Prostate gland (tissue), 2 donors: ENCODE data around the gene ZNF511.

Experiments
- POLR2AphosphoS5 ChIP-seq: sonication (generic); formaldehyde crosslinking; IDR thresholded peaks from one replicate; pipeline ENCODE4 v1.6.1; 2017; ENCODE audit warnings: antibody characterized with exemption
- TF ChIP-seq, protein P1 (sequence below), 4 experiments: fragments of 200-600 bp in 2 of 4; fragments of 450-650 bp in 2 of 4; sonication (generic) in 2 of 4; IDR thresholded peaks; 1 replicate in 3 of 4; 2 replicates in 1 of 4; pipeline ENCODE4 v1.5.1; 2016 to 2019; ENCODE audit warnings: antibody characterized with exemption in 4 of 4, mild to moderate bottlenecking in 2 of 4, moderate library complexity in 2 of 4

GRCh38 chr10:133325440-133326222, 16.9 kb downstream of the ZNF511 start:
- TF ChIP-seq POLR2AphosphoS5 = no peak
- TF ChIP-seq, protein P1, sequence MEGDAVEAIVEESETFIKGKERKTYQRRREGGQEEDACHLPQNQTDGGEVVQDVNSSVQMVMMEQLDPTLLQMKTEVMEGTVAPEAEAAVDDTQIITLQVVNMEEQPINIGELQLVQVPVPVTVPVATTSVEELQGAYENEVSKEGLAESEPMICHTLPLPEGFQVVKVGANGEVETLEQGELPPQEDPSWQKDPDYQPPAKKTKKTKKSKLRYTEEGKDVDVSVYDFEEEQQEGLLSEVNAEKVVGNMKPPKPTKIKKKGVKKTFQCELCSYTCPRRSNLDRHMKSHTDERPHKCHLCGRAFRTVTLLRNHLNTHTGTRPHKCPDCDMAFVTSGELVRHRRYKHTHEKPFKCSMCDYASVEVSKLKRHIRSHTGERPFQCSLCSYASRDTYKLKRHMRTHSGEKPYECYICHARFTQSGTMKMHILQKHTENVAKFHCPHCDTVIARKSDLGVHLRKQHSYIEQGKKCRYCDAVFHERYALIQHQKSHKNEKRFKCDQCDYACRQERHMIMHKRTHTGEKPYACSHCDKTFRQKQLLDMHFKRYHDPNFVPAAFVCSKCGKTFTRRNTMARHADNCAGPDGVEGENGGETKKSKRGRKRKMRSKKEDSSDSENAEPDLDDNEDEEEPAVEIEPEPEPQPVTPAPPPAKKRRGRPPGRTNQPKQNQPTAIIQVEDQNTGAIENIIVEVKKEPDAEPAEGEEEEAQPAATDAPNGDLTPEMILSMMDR (IDR thresholded peaks at IDR 0.05) = no peak
